ENCODE results near the gene CHRM1. TPM values are rescaled to one million over a fixed set of nuclear protein-coding genes. Genes with fewer than 3 reads are reported as not detected.

Gene CHRM1
- total RNA-seq, 2 experiments from 2014 or later = not detected

DNA sequence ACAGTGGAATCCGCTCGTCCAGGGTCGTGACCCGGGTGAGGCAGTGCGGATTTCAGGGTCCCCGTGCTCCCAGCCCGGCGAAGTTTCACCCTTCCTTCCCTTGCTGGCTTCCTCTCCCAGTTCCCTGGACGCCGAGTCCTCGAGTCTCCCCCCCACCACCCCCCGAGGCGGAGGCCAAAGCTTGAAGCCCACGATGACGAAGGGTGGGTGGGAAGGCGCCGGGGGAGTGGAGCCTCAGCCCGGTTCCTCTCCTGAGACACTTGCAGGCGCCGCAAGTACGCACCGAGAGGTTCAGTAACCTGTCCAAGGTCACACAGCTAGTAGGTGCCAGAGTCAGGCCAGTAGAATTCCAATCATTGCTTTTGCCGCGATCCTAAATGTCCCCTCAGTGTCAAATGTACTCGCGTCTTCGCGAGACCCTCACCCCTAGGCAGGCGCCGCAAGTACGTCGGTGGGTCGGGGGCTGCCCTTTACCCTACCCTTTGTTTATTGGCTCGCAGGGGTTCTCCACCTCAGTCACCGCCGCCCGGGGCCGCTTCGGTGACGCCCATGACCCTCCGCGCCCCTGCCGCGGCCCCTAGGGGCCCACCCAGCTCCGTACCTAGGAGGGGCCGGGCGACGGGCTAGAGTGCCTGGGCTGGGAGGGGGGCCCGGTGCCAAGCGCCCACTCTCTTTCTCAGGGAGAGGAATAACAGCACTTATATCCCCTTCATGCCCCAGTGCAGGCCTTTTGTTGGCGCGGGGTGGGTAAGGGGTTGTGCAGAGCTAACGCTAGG, 5.7 kb upstream of the CHRM1 start:
- intact Hi-C loops (cut with micrococcal nuclease; ENCODE audit: unreplicated experiment) = no loop called here
- no TSS peak for BruUV-seq (replicated peaks)
- Histone ChIP-seq H3K4me2 (ENCODE audit: low read length) (no peak overlapping the region), H3K36me3 (ENCODE audit: insufficient read depth, low read length) (no peaks in the 10 kb centered on the region), H4K20me1 (ENCODE audit: insufficient read depth, low read length) (no peaks in the 10 kb centered on the region), H3K79me2 (ENCODE audit: insufficient read depth, low read depth, low read length) (no peaks in the 10 kb centered on the region), H3K4me3 (ENCODE audit: low read depth, low read length, poor library complexity, severe bottlenecking) (no peak overlapping the region), H3K4me1 (ENCODE audit: insufficient read depth, low read length, poor library complexity, severe bottlenecking) (no peaks in the 10 kb centered on the region), H3K9me2 (ENCODE audit: insufficient read depth, low read length) (no peaks in the 10 kb centered on the region), H3K27ac (ENCODE audit: low read depth, low read length, poor library complexity, severe bottlenecking) (no peak overlapping the region), H2AFZ (ENCODE audit: low read length) (no peak overlapping the region), H3K9me3 (ENCODE audit: low read length) (no peaks in the 10 kb centered on the region)
- TF ChIP-seq, protein P1, sequence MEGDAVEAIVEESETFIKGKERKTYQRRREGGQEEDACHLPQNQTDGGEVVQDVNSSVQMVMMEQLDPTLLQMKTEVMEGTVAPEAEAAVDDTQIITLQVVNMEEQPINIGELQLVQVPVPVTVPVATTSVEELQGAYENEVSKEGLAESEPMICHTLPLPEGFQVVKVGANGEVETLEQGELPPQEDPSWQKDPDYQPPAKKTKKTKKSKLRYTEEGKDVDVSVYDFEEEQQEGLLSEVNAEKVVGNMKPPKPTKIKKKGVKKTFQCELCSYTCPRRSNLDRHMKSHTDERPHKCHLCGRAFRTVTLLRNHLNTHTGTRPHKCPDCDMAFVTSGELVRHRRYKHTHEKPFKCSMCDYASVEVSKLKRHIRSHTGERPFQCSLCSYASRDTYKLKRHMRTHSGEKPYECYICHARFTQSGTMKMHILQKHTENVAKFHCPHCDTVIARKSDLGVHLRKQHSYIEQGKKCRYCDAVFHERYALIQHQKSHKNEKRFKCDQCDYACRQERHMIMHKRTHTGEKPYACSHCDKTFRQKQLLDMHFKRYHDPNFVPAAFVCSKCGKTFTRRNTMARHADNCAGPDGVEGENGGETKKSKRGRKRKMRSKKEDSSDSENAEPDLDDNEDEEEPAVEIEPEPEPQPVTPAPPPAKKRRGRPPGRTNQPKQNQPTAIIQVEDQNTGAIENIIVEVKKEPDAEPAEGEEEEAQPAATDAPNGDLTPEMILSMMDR (conservative IDR thresholded peaks at IDR 0.05; ENCODE audit: low read length) = no peak
- TF ChIP-seq EZH2phosphoT487 (IDR thresholded peaks at IDR 0.05; ENCODE audit: borderline replicate concordance, low read depth, low read length) = no peak
- ChIA-PET POLR2A (no interaction called here), CTCF (ENCODE audit: unreplicated experiment) (no interaction called here)
- DNase-seq (ENCODE audit: low spot score) = no peak

DNA sequence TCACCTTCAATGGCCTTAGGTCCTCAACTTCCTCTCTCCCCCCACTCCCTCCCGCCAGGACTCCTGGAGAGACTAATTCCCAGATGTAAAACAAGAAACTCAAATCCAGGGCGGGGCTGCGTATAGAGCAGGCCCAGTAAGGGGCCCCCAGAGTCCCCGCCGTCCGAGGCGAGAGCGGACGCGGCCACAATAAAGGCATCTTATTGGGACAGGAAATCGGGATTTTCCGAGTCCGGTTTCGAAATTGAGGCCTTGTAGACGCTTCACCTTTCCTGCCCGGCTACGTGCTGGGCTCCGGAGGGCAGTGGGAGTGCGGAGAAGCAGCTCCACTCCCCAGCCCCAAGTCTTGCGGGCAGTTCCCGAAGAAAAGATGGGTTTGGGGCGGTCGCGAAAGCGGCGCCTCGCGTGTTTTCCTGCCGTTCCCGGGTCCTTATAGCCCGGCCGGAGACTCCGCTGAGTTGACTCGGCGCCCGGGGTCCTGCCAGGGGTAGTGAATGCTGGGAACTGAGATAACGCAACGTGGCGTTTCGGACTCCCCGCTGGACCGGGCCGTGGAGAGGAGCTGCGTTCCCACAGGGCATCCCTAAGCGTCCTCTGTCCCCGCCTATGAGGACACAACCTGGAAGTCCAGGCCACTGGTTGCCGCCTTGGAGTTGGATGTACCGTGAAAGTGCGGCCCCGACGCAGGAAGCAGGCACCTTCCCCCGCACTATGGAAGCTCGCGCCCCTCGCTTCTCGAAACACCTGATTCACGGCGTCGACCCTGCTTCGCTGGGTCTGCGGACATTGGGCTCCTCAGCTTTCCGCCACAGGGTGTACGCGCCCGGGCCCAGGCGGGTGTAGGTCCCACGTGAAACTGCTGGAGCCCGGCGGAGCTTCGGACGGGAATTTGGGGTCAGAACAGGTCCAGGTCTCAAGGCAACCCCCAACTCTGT, 4.8 kb upstream of the CHRM1 start:
- H3K4me1 ChIP-seq (ENCODE audit: insufficient read depth, low read length, poor library complexity, severe bottlenecking) = no peaks in the 10 kb centered on the region
- H4K20me1 ChIP-seq (ENCODE audit: insufficient read depth, low read length) = no peaks in the 10 kb centered on the region
- H3K9me2 ChIP-seq (ENCODE audit: insufficient read depth, low read length) = no peaks in the 10 kb centered on the region
- H3K4me2 ChIP-seq (ENCODE audit: low read length) = no peak overlapping the region
- H3K36me3 ChIP-seq (ENCODE audit: insufficient read depth, low read length) = no peaks in the 10 kb centered on the region
- no peak overlapping the region for H3K27ac ChIP-seq (ENCODE audit: low read depth, low read length, poor library complexity, severe bottlenecking)
- ChIA-PET POLR2A (no interaction called here), CTCF (ENCODE audit: unreplicated experiment) (no interaction called here)
- intact Hi-C loops (cut with micrococcal nuclease; ENCODE audit: unreplicated experiment) = no loop called here
- DNase-seq (ENCODE audit: low spot score) = no peak
- TF ChIP-seq EZH2phosphoT487 (IDR thresholded peaks at IDR 0.05; ENCODE audit: borderline replicate concordance, low read depth, low read length) = no peak
- TF ChIP-seq, protein P1 (conservative IDR thresholded peaks at IDR 0.05; ENCODE audit: low read length) = no peak
- no peak overlapping the region for H3K4me3 ChIP-seq (ENCODE audit: low read depth, low read length, poor library complexity, severe bottlenecking)
- no peak overlapping the region for H2AFZ ChIP-seq (ENCODE audit: low read length)
- BruUV-seq (replicated peaks) = no TSS peak
- H3K9me3 ChIP-seq (ENCODE audit: low read length) = no peaks in the 10 kb centered on the region
- H3K79me2 ChIP-seq (ENCODE audit: insufficient read depth, low read depth, low read length) = no peaks in the 10 kb centered on the region
